ENCODE results near the gene FAM168A.

FAM168A gene

DNA sequence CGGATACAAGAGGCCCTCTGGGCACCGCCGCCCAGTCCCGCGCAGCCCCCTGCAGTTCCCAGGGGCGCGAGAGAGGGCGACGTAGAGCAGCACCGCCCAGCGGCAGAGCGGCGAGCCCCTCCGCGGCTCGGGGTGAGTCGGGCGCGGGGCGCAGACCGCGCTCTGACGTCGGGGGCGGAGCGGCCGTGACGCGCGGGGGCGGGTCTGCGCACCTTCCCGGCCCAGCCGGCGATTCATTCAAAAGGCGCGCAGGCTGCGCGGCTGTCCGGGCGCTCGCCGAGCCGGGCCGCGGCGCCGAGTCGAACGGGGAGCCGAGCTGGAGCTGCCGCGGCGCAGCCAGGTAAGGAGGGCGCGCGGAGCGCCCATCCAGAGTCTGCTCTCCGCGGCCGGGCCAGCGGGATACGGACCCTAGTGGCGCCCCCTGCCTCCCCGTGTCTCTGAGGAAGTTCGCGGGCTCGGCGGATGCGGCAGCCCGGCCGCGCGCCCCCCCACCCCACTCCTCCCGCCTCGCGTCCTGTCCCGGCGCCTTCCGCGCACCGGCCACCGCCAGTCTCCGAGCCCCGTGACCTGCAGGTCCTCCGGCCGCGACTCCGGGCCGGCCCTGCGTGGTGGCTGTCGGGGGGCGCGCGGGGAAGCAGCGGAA, 221.6 kb downstream of the FAM168A start, which contains the start of gene RELT:
RELT (plus strand) TSS at position 240 of the 643 bp plus-strand sequence. CDS start 12,738 bp downstream, outside the sequence.
- H3K27me3 ChIP-seq (ENCODE audit: insufficient read depth, low read length): no peaks in the 10 kb centered on the region
- peaks cover 9% of the 10 kb centered on the region for H3K4me1 ChIP-seq (ENCODE audit: insufficient read depth, low read length)
- no peaks in the 10 kb centered on the region for H3K9me3 ChIP-seq (ENCODE audit: low read length)
- peak within 1 kb of the TSS; percentile 56 for H2AFZ ChIP-seq (ENCODE audit: low read depth, low read length)
- H3K4me3 ChIP-seq (ENCODE audit: low read length): peak within 1 kb of the TSS; percentile 58
- H3K36me3 ChIP-seq (ENCODE audit: insufficient read depth, low read length): no peaks in the 10 kb centered on the region

DNA sequence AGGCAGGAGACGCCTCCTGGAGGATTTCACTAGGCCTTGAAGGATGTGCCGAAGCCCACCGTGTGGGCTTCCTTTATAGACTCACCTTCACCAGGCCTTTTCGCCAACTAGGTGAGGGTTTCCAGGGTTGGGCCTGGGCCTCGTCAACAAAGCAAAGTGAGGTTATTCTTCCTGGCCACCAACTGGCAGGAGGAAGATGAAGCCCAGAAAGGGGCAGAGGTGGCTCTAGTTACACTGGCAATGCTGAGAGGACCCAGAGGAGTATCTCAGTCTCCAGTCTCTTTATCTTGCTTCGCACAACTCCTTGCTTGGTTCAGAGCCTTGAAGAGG, 222.1 kb downstream of the FAM168A start:
- Histone ChIP-seq H3K4me1 (ENCODE audit: insufficient read depth, low read length) (peaks cover 9% of the 10 kb centered on the region), H2AFZ (ENCODE audit: low read depth, low read length) (peak overlapping the region; percentile 56), H3K27me3 (ENCODE audit: insufficient read depth, low read length) (no peaks in the 10 kb centered on the region), H3K4me3 (ENCODE audit: low read length) (peak overlapping the region; percentile 58), H3K36me3 (ENCODE audit: insufficient read depth, low read length) (no peaks in the 10 kb centered on the region), H3K9me3 (ENCODE audit: low read length) (no peaks in the 10 kb centered on the region)

- H3K4me1 ChIP-seq (ENCODE audit: insufficient read depth, low read length): peaks cover 9% of the 10 kb centered on the region
- H3K36me3 ChIP-seq (ENCODE audit: insufficient read depth, low read length): peaks cover 2% of the 10 kb centered on the region
- H3K4me3 ChIP-seq (ENCODE audit: low read length): no peak overlapping the region
- no peaks in the 10 kb centered on the region for H3K9me3 ChIP-seq (ENCODE audit: low read length)
- H2AFZ ChIP-seq (ENCODE audit: low read depth, low read length): no peak overlapping the region
- H3K27me3 ChIP-seq (ENCODE audit: insufficient read depth, low read length): no peaks in the 10 kb centered on the region
These were observed 223.8 kb downstream of the FAM168A start for GRCh38 chr11:73374151-73374550.

- Histone ChIP-seq H3K27me3 (ENCODE audit: insufficient read depth, low read length) (no peaks in the 10 kb centered on the region), H2AFZ (ENCODE audit: low read depth, low read length) (no peak overlapping the region), H3K36me3 (ENCODE audit: insufficient read depth, low read length) (peaks cover 13% of the 10 kb centered on the region), H3K4me3 (ENCODE audit: low read length) (no peak overlapping the region), H3K4me1 (ENCODE audit: insufficient read depth, low read length) (peaks cover 5% of the 10 kb centered on the region), H3K9me3 (ENCODE audit: low read length) (no peaks in the 10 kb centered on the region)
These were observed 225.4 kb downstream of the FAM168A start for GRCh38 chr11:73372375-73372993.

- Histone ChIP-seq H3K4me3 (ENCODE audit: low read length) (no peak overlapping the region), H3K27me3 (ENCODE audit: insufficient read depth, low read length) (no peaks in the 10 kb centered on the region), H3K4me1 (ENCODE audit: insufficient read depth, low read length) (no peaks in the 10 kb centered on the region), H2AFZ (ENCODE audit: low read depth, low read length) (no peak overlapping the region), H3K9me3 (ENCODE audit: low read length) (no peaks in the 10 kb centered on the region), H3K36me3 (ENCODE audit: insufficient read depth, low read length) (peaks cover 58% of the 10 kb centered on the region)
These were observed 230.4 kb downstream of the FAM168A start for GRCh38 chr11:73367482-73368024.

DNA sequence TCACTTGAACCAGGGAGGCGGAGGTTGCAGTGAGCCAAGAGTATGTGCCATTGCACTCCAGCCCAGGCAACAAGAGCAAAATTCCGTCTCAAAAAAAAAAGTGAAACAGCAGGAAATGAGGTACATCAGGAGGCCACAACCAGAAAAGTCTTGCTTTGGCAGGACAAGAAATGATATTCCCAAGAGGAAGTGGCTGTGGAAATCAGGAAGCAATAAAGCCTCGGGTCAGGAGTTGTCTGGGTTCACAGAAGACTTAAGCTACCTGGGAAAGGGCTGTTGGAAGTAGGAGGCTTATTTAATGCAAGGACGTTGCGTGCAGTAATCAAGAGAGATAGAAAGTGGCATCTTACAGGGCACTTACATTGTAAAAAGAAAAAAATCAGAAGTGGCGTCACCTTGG, 231.0 kb downstream of the FAM168A start:
- H3K9me3 ChIP-seq (ENCODE audit: low read length): no peaks in the 10 kb centered on the region
- H3K36me3 ChIP-seq (ENCODE audit: insufficient read depth, low read length): peaks cover 64% of the 10 kb centered on the region
- H3K4me3 ChIP-seq (ENCODE audit: low read length): no peak overlapping the region
- no peak overlapping the region for H2AFZ ChIP-seq (ENCODE audit: low read depth, low read length)
- no peaks in the 10 kb centered on the region for H3K27me3 ChIP-seq (ENCODE audit: insufficient read depth, low read length)
- H3K4me1 ChIP-seq (ENCODE audit: insufficient read depth, low read length): no peaks in the 10 kb centered on the region

DNA sequence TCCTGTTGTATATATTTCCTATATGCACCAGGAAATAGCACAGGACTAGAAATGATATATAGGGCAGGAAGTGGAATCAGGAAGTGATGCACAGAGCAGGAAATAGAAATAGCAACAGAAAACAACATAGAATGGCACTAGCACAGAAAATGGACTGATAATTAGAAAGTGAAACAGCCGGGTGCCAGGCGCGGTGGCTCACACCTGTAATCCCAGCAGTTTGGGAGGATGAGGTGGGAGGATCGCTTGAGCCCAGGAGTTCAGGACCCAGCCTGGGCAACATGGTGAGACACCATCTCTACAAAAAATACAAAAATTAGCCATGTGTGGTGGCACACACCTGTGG, 231.7 kb downstream of the FAM168A start:
- H3K9me3 ChIP-seq (ENCODE audit: low read length): no peaks in the 10 kb centered on the region
- peaks cover 69% of the 10 kb centered on the region for H3K36me3 ChIP-seq (ENCODE audit: insufficient read depth, low read length)
- H3K27me3 ChIP-seq (ENCODE audit: insufficient read depth, low read length): no peaks in the 10 kb centered on the region
- H3K4me3 ChIP-seq (ENCODE audit: low read length): no peak overlapping the region
- no peaks in the 10 kb centered on the region for H3K4me1 ChIP-seq (ENCODE audit: insufficient read depth, low read length)
- no peak overlapping the region for H2AFZ ChIP-seq (ENCODE audit: low read depth, low read length)

- H3K27me3 ChIP-seq (ENCODE audit: insufficient read depth, low read length): no peaks in the 10 kb centered on the region
- H3K4me1 ChIP-seq (ENCODE audit: insufficient read depth, low read length): no peaks in the 10 kb centered on the region
- H3K4me3 ChIP-seq (ENCODE audit: low read length): no peak overlapping the region
- no peak overlapping the region for H2AFZ ChIP-seq (ENCODE audit: low read depth, low read length)
- peaks cover 75% of the 10 kb centered on the region for H3K36me3 ChIP-seq (ENCODE audit: insufficient read depth, low read length)
- H3K9me3 ChIP-seq (ENCODE audit: low read length): no peaks in the 10 kb centered on the region
These were observed 232.3 kb downstream of the FAM168A start for GRCh38 chr11:73365352-73366264.

GRCh38 chr11:73363147-73363546, 234.8 kb downstream of the FAM168A start:
- H3K36me3 ChIP-seq (ENCODE audit: insufficient read depth, low read length): peaks cover 89% of the 10 kb centered on the region
- H3K4me1 ChIP-seq (ENCODE audit: insufficient read depth, low read length): no peaks in the 10 kb centered on the region
- no peaks in the 10 kb centered on the region for H3K27me3 ChIP-seq (ENCODE audit: insufficient read depth, low read length)
- no peak overlapping the region for H3K4me3 ChIP-seq (ENCODE audit: low read length)
- H2AFZ ChIP-seq (ENCODE audit: low read depth, low read length): no peak overlapping the region
- H3K9me3 ChIP-seq (ENCODE audit: low read length): no peaks in the 10 kb centered on the region

- H3K36me3 ChIP-seq (ENCODE audit: insufficient read depth, low read length): peaks cover 89% of the 10 kb centered on the region
These were observed 235.7 kb downstream of the FAM168A start for GRCh38 chr11:73361953-73362776.

DNA sequence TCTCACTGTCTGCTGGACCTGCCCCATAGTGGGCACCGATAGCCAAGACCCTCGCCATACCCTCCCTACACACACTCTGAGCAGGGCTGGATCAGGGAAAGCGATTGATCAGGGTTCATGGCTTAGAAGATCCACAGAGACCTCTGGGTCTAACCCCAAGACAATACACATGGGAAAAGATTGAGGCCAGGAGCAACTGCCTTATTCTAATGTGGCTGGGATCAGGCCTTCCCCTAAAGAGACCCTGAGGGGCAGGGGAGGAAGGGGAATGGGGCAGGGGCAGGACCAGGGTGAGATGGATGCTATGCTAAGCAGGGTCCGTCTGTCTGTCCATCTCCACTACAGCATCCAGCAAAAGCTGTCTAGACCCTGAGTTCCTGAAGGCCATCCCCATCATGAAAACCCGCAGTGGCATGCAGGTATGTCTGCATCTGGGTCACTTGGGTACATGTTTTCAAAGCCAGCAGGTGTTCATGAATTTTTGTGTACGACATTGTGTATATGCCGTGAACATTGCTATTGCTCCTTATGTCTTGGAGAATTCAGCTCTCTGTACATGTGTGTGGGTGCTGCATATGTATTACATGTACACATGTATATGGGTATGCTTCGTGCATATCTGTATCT, 237.1 kb downstream of the FAM168A start:
- H3K36me3 ChIP-seq (ENCODE audit: insufficient read depth, low read length): peaks cover 93% of the 10 kb centered on the region

More at GRCh38 chr11:73361953-73362776, 235.7 kb downstream of the FAM168A start:
- no peak overlapping the region for H3K4me3 ChIP-seq (ENCODE audit: low read length)
- no peaks in the 10 kb centered on the region for H3K9me3 ChIP-seq (ENCODE audit: low read length)
- H3K4me1 ChIP-seq (ENCODE audit: insufficient read depth, low read length): no peaks in the 10 kb centered on the region
- no peak overlapping the region for H2AFZ ChIP-seq (ENCODE audit: low read depth, low read length)
- no peaks in the 10 kb centered on the region for H3K27me3 ChIP-seq (ENCODE audit: insufficient read depth, low read length)

More for the DNA sequence above, 237.1 kb downstream of the FAM168A start:
- no peaks in the 10 kb centered on the region for H3K27me3 ChIP-seq (ENCODE audit: insufficient read depth, low read length)
- no peaks in the 10 kb centered on the region for H3K9me3 ChIP-seq (ENCODE audit: low read length)
- no peak overlapping the region for H3K4me3 ChIP-seq (ENCODE audit: low read length)
- H2AFZ ChIP-seq (ENCODE audit: low read depth, low read length): no peak overlapping the region
- H3K4me1 ChIP-seq (ENCODE audit: insufficient read depth, low read length): no peaks in the 10 kb centered on the region
